GM23338 (cell line): ENCODE measurements around the gene CFAP97. TPM values are rescaled to one million over a fixed set of nuclear protein-coding genes. Genes with fewer than 3 reads are reported as not detected.

Experiments
- ATAC-seq: fragments of 200-7000 bp; cut with Tn5 transposase; 3 replicates; pipeline ENCODE4 v1.9.1; 2020
- DNase-seq: peaks from one replicate; pipeline ENCODE4 v3.0.0-alpha.2; 2015; ENCODE audit warnings: low spot score
- H2AFZ ChIP-seq: fragments of 200-600 bp; sonication (generic); 2 replicates; pipeline ENCODE4 v1.8.0; 2016; ENCODE audit warnings: antibody characterized with exemption, mild to moderate bottlenecking, moderate library complexity
- H3F3A ChIP-seq: fragments of 200-600 bp; sonication (generic); replicated peaks from 2 replicates; pipeline ENCODE4 v1.8.0; 2017; ENCODE audit warnings: antibody characterized with exemption, mixed run types, low read depth
- H3K27ac ChIP-seq: fragments of 200-600 bp; sonication (generic); 2 replicates; pipeline ENCODE4 v1.6.1; 2016; ENCODE audit warnings: low read depth
- H3K27me3 ChIP-seq: fragments of 200-600 bp; sonication (generic); 2 replicates; pipeline ENCODE4 v1.8.0; 2016; ENCODE audit warnings: mild to moderate bottlenecking, mixed run types, moderate library complexity; ENCODE audit not compliant: insufficient read depth
- H3K36me3 ChIP-seq: fragments of 200-600 bp; sonication (generic); 2 replicates; pipeline ENCODE4 v1.8.0; 2016; ENCODE audit warnings: mild to moderate bottlenecking; ENCODE audit not compliant: insufficient read depth
- H3K4me1 ChIP-seq: fragments of 200-600 bp; sonication (generic); 2 replicates; pipeline ENCODE4 v1.8.0; 2016; ENCODE audit warnings: mild to moderate bottlenecking, moderate library complexity; ENCODE audit not compliant: insufficient read depth
- H3K4me2 ChIP-seq: fragments of 200-600 bp; sonication (generic); 2 replicates; pipeline ENCODE4 v1.7.1; 2017; ENCODE audit warnings: mixed run types
- H3K4me3 ChIP-seq: fragments of 200-600 bp; sonication (generic); 2 replicates; pipeline ENCODE4 v1.6.1; 2016; ENCODE audit warnings: mixed run types
- H3K79me2 ChIP-seq: fragments of 200-600 bp; sonication (generic); replicated peaks from 2 replicates; pipeline ENCODE4 v1.8.0; 2017; ENCODE audit warnings: mild to moderate bottlenecking; ENCODE audit not compliant: insufficient read depth
- H3K9me2 ChIP-seq: fragments of 200-600 bp; sonication (generic); 2 replicates; pipeline ENCODE4 v1.8.0; 2017; ENCODE audit not compliant: insufficient read depth
- H4K20me1 ChIP-seq: fragments of 200-600 bp; sonication (generic); replicated peaks from 2 replicates; pipeline ENCODE4 v1.8.0; 2017; ENCODE audit warnings: mild to moderate bottlenecking; ENCODE audit not compliant: insufficient read depth
- H3K27ac Mint-ChIP-seq: 2 replicates; pipeline ENCODE4 v1.8.0; 2020; ENCODE audit warnings: inconsistent platforms, mild to moderate bottlenecking, moderate library complexity, mixed read lengths
- H3K27me3 Mint-ChIP-seq: 3 replicates; pipeline ENCODE4 v1.8.0; 2022; ENCODE audit warnings: low read depth, mild to moderate bottlenecking, moderate library complexity, mixed read lengths, inconsistent platforms; ENCODE audit not compliant: insufficient read depth, poor library complexity
- H3K36me3 Mint-ChIP-seq: 3 replicates; pipeline ENCODE4 v1.8.0; 2021; ENCODE audit warnings: low read depth, mild to moderate bottlenecking, inconsistent platforms, moderate library complexity, mixed read lengths
- H3K4me1 Mint-ChIP-seq: 3 replicates; pipeline ENCODE4 v1.8.0; 2020; ENCODE audit warnings: mild to moderate bottlenecking, inconsistent platforms, mixed read lengths
- H3K4me3 Mint-ChIP-seq: 3 replicates; pipeline ENCODE4 v1.8.0; 2021; ENCODE audit warnings: moderate library complexity, mild to moderate bottlenecking, inconsistent platforms, mixed read lengths
- H3K9me3 Mint-ChIP-seq: 3 replicates; pipeline ENCODE4 v1.8.0; 2020; ENCODE audit warnings: moderate library complexity, mild to moderate bottlenecking, inconsistent platforms, mixed read lengths
- CREB1 ChIP-seq: fragments of 250-450 bp; sonication (Bioruptor Pico); IDR thresholded peaks from 2 replicates; pipeline ENCODE4 v1.5.0; 2020; ENCODE audit warnings: low read depth, mild to moderate bottlenecking, moderate library complexity
- EZH2phosphoT487 ChIP-seq: fragments of 200-600 bp; sonication (generic); IDR thresholded peaks from one replicate; pipeline ENCODE4 v1.8.1; 2018; ENCODE audit warnings: antibody characterized with exemption; ENCODE audit not compliant: unreplicated experiment
- JUNB ChIP-seq: IDR thresholded peaks from one replicate; pipeline ENCODE4 v1.6.1; 2016; ENCODE audit warnings: antibody characterized with exemption; ENCODE audit not compliant: unreplicated experiment
- POLR2AphosphoS5 ChIP-seq: IDR thresholded peaks from 2 replicates; pipeline ENCODE4 v1.6.1; 2016; ENCODE audit warnings: antibody characterized with exemption, low read depth
- STAT1 ChIP-seq: IDR thresholded peaks from one replicate; pipeline ENCODE4 v1.6.1; 2016; ENCODE audit warnings: antibody characterized with exemption; ENCODE audit not compliant: unreplicated experiment
- ZNF331 ChIP-seq: fragments of 250-450 bp; sonication (Bioruptor Pico); IDR thresholded peaks from 2 replicates; pipeline ENCODE4 v1.5.0; 2020; ENCODE audit warnings: low read depth, mild to moderate bottlenecking, moderate library complexity
- polyA plus RNA-seq: library from polyadenylated mRNA; unstranded; fragments of >200 nt; fragmentation: Nextera tagmentation; extraction: Ambion mirVana; gene quantifications from 2 replicates; pipeline ENCODE4 v1.2.1, GENCODE V29; 2016
- total RNA-seq: library from RNA; depleted of rRNA; stranded (reverse); fragments of >200 nt; shearing (Covaris generic); gene quantifications from 2 replicates; pipeline ENCODE4 v1.2.3, GENCODE V29; 2014
- TF ChIP-seq, protein P1 (sequence below): fragments of 250-450 bp; sonication (Bioruptor Pico); IDR thresholded peaks from 2 replicates; pipeline ENCODE4 v1.5.0; 2020; ENCODE audit warnings: mild to moderate bottlenecking, moderate library complexity
- TF ChIP-seq, protein P2 (sequence below): IDR thresholded peaks from 2 replicates; pipeline ENCODE4 v1.6.1; 2016; ENCODE audit warnings: antibody characterized with exemption

Gene CFAP97
- total and polyA plus RNA-seq, 2 experiments from 2014 or later = 37.7 to 73.3 TPM

DNA sequence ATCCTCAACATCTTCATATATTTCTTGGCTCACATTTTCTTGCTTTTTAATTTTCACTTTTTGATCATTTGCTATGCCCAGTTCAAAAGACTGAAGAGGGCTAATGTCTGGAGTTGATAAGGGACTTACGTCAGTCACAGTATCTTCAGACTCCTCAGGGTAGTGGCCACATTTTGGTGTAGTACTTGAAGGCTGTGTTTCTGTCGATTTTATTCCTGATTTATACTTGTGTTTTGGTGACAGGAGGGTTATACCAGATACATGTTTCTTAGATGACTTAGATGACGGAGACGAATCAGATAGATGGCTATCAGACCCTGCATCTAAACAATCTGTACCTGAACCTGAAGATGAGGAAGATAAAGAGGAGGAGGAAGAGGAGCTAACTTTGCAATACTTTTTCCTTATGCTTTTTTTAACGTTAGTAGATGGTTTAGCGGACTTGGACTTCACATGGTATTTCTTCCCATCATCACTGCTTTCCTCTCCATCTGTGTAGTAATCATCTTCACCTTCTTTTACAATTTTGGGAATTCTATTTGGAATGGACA, 13.4 kb downstream of the CFAP97 start (continued):
- TF ChIP-seq, protein P1, sequence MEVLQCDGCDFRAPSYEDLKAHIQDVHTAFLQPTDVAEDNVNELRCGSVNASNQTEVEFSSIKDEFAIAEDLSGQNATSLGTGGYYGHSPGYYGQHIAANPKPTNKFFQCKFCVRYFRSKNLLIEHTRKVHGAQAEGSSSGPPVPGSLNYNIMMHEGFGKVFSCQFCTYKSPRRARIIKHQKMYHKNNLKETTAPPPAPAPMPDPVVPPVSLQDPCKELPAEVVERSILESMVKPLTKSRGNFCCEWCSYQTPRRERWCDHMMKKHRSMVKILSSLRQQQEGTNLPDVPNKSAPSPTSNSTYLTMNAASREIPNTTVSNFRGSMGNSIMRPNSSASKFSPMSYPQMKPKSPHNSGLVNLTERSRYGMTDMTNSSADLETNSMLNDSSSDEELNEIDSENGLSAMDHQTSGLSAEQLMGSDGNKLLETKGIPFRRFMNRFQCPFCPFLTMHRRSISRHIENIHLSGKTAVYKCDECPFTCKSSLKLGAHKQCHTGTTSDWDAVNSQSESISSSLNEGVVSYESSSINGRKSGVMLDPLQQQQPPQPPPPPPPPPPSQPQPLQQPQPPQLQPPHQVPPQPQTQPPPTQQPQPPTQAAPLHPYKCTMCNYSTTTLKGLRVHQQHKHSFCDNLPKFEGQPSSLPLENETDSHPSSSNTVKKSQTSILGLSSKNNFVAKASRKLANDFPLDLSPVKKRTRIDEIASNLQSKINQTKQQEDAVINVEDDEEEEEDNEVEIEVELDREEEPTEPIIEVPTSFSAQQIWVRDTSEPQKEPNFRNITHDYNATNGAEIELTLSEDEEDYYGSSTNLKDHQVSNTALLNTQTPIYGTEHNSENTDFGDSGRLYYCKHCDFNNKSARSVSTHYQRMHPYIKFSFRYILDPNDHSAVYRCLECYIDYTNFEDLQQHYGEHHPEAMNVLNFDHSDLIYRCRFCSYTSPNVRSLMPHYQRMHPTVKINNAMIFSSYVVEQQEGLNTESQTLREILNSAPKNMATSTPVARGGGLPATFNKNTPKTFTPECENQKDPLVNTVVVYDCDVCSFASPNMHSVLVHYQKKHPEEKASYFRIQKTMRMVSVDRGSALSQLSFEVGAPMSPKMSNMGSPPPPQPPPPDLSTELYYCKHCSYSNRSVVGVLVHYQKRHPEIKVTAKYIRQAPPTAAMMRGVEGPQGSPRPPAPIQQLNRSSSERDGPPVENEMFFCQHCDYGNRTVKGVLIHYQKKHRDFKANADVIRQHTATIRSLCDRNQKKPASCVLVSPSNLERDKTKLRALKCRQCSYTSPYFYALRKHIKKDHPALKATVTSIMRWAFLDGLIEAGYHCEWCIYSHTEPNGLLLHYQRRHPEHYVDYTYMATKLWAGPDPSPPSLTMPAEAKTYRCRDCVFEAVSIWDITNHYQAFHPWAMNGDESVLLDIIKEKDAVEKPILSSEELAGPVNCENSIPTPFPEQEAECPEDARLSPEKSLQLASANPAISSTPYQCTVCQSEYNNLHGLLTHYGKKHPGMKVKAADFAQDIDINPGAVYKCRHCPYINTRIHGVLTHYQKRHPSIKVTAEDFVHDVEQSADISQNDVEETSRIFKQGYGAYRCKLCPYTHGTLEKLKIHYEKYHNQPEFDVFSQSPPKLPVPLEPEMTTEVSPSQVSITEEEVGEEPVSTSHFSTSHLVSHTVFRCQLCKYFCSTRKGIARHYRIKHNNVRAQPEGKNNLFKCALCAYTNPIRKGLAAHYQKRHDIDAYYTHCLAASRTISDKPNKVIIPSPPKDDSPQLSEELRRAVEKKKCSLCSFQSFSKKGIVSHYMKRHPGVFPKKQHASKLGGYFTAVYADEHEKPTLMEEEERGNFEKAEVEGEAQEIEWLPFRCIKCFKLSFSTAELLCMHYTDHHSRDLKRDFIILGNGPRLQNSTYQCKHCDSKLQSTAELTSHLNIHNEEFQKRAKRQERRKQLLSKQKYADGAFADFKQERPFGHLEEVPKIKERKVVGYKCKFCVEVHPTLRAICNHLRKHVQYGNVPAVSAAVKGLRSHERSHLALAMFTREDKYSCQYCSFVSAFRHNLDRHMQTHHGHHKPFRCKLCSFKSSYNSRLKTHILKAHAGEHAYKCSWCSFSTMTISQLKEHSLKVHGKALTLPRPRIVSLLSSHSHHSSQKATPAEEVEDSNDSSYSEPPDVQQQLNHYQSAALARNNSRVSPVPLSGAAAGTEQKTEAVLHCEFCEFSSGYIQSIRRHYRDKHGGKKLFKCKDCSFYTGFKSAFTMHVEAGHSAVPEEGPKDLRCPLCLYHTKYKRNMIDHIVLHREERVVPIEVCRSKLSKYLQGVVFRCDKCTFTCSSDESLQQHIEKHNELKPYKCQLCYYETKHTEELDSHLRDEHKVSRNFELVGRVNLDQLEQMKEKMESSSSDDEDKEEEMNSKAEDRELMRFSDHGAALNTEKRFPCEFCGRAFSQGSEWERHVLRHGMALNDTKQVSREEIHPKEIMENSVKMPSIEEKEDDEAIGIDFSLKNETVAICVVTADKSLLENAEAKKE (CRISPR knock-in tag) = no peak
- TF ChIP-seq ZNF331 (CRISPR knock-in tag) = no peak
- TF ChIP-seq JUNB = no peak
- TF ChIP-seq EZH2phosphoT487 = no peak
- no peak for TF ChIP-seq POLR2AphosphoS5
- TF ChIP-seq STAT1 = no peak
- TF ChIP-seq CREB1 (CRISPR knock-in tag) = no peak

DNA sequence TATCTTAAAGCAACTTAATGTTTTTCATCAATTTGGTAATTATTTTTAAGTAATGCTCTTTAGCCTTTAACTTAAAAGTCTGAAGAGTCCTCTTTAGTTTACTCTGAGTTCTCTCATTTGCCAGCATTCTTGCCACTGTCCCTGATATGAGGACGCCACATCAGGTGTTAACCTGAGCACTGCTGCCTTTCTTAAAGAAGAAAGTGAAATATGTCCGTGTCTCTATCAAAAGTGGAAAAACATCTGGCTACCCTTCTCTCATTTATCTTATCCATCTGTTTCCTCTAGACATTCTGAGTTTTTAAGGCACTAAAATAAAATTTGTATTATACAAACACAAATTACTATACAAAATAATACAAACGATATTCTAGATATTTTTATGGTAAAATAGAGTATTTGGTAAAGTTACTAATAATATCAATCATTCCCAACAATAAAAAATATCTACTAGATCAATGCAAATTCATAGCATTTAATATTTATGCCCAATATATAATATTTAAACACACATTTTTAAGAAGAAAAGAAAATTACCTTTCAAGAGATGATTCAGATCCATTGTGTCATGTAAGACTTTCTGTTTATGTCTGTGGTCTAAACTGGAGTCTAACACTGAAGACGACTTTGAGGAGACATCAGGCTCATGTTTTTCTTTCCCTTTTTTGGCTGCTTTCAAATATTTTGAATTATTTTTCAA, 14.0 kb downstream of the CFAP97 start:
- ATAC-seq (no peak), DNase-seq (no peak)
- Histone ChIP-seq H3F3A (no peaks in the 10 kb centered on the region), H3K4me2 (no peak overlapping the region), H2AFZ (no peak overlapping the region), H3K36me3 (no peaks in the 10 kb centered on the region), H3K79me2 (peaks cover 14% of the 10 kb centered on the region; the same call in 1 of the 2 replicates), H3K27ac (no peak overlapping the region), H3K9me2 (no peaks in the 10 kb centered on the region), H3K4me3 (no peak overlapping the region), H4K20me1 (no peaks in the 10 kb centered on the region), H3K4me1 (peaks cover 10% of the 10 kb centered on the region), H3K27me3 (no peaks in the 10 kb centered on the region)
- H3K4me3 Mint-ChIP-seq = no peak overlapping the region
- H3K36me3 Mint-ChIP-seq = peaks cover 17% of the 10 kb centered on the region
- H3K4me1 Mint-ChIP-seq = peaks cover 3% of the 10 kb centered on the region; the same call in 1 of the 3 replicates
- H3K27ac Mint-ChIP-seq = no peak overlapping the region
- H3K27me3 Mint-ChIP-seq = peaks cover 1% of the 10 kb centered on the region
- H3K9me3 Mint-ChIP-seq = no peaks in the 10 kb centered on the region
- TF ChIP-seq, protein P1 (CRISPR knock-in tag) = no peak
- TF ChIP-seq, protein P2, sequence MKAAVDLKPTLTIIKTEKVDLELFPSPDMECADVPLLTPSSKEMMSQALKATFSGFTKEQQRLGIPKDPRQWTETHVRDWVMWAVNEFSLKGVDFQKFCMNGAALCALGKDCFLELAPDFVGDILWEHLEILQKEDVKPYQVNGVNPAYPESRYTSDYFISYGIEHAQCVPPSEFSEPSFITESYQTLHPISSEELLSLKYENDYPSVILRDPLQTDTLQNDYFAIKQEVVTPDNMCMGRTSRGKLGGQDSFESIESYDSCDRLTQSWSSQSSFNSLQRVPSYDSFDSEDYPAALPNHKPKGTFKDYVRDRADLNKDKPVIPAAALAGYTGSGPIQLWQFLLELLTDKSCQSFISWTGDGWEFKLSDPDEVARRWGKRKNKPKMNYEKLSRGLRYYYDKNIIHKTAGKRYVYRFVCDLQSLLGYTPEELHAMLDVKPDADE = no peak
- no peak for TF ChIP-seq ZNF331 (CRISPR knock-in tag)
